GM12892 (cell line): ENCODE results near the gene ZHX3.

Experiments used
- POLR2A ChIP-seq: IDR thresholded peaks from 2 replicates; pipeline ENCODE4 v1.6.1; 2011; ENCODE audit warnings: low read depth, low read length, control low read depth
- POLR2AphosphoS5 ChIP-seq: IDR thresholded peaks from 2 replicates; pipeline ENCODE4 v1.6.1; 2011; ENCODE audit warnings: low read depth, low read length, control low read depth
- TAF1 ChIP-seq: IDR thresholded peaks from 2 replicates; pipeline ENCODE4 v1.6.1; 2011; ENCODE audit warnings: low read depth, mild to moderate bottlenecking, control low read depth, low read length, borderline replicate concordance

DNA sequence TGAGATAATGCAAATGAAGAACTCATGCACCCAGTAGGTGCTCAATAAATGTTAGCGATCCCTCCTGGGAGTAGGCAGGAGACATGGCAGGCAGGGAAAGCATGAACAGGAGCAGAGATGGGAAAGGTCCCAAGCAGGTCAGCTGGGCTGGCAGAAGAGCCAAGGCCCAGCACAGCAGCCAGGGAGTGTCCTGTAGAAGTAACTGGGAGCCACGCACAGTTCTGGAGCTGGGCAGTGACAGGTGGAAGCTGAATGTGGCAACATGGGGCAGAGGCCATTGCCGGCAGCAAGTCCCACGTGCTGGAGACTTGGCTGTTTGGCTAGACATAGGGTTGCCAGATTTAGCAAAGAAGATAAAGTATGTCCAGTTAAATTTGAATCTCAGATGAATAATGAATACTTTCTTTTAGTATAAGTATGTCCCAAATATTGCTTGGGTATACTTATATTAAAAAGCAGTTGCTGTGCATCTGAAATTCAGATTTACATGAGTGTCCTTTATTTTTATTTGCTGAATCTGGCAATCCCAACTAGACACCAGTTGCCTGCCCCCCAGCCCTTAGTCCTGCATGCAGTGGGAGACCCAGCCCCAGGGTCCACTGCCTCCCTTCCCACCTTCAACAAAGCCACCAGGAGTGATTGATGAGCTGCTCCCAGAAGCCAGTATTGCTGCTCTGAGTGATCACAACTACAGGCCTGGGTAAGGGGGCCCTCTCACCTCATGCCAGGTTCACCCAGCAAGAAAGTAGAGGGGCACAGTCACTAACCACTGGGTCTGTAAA is 19.4 kb upstream of the ZHX3 start:
- TF ChIP-seq POLR2A (no peak), POLR2AphosphoS5 (no peak), TAF1 (no peak)
